Kidney glomerular epithelial cell (primary cell): Measurements from ENCODE around the gene CNTN5.
A peak's percentile ranks its signal among the peaks of the same experiment; 100 is the strongest.

ENCODE experiments used
- DNase-seq: peaks from one replicate; lab custom pipeline; 2025; lab: John Stamatoyannopoulos, UW

The CNTN5 gene

DNA sequence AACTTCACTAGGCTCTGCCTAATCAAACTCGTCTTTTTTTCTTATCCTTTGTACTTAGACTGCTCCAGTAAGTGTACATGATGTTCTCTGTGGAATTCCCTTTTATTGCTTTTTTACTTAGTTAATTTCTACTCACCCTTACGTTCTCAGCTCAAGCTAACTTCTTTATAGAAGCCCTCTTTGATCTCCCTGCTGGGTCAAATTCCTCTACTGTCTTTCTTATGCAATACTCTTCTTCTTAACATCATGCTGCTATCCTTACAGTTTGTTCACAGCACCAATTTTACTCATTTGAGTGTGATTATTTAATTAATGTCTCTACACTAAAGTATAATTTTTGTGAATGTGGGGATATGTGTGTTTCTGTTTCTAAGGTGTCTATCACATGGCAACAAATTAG lies 498.3 kb downstream of the CNTN5 start:
- no peak for DNase-seq

- DNase-seq: no peak
Measured at GRCh38 chr11:99522467-99523173, 501.9 kb downstream of the CNTN5 start.

DNA sequence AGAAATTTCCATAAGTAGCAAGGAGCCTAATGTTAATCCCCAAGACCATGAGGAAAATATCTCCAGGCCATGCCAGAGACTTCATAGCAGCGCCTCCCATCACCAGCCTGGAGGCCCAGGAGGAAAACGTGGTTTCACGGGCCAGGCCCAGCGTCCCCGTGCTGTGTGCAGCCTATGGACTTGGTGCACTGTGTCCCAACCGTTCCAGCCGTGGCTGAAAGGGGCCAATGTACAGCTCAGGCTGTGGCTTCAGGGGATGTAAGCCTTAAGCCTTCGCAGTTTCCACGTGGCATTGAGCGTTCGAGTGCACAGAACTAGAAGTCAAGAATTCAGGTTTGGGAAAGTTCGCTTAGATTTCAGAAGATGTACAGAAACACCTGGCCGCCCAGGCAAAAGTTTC lies 510.7 kb downstream of the CNTN5 start:
- DNase-seq: no peak

GRCh38 chr11:99534812-99535211 lies 514.1 kb downstream of the CNTN5 start:
- no peak for DNase-seq

DNA sequence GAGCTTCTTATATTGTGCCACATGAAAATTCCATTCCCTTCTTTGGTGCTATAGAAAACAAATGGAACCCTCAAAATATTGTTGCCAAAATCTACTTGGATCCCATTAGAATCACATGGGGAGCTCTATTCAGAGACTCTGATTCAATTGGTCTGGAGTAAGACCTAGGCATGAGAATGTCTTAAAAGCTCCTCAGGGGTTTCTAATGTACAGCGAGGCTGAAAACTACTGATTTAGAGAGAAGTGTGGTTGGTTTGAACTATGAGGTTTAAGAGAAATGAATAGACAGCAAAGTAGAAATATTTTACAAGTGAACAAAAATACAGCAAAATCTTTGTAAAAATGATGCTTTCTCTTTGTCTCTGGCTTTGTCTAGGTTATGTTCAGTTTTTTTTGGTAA lies 514.7 kb downstream of the CNTN5 start:
- no peak for DNase-seq

GRCh38 chr11:99535819-99536218 lies 515.1 kb downstream of the CNTN5 start:
- DNase-seq: peak; percentile 16

DNA sequence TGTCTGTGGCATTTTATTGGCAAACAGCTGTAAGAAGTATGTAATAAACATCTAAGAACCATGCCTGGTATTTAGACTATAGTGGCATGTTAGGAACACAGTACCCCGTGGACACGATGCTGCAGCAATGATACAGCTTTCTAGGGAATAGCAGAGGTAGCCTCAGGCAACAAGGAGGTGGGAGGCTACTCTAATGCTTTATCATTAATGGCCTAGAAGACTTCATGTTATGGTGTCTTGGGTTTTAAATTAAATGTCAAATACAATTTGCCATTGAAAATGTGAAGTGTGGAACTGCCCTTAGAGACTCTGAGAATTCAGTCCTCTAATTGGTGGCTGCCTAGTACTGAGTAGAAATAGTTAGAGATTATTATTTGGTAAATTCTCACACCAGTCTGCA lies 516.9 kb downstream of the CNTN5 start:
- DNase-seq: no peak

GRCh38 chr11:99545616-99546015 lies 524.9 kb downstream of the CNTN5 start:
- DNase-seq: no peak

- DNase-seq: no peak
Measured at GRCh38 chr11:99548264-99548663, 527.5 kb downstream of the CNTN5 start.

DNA sequence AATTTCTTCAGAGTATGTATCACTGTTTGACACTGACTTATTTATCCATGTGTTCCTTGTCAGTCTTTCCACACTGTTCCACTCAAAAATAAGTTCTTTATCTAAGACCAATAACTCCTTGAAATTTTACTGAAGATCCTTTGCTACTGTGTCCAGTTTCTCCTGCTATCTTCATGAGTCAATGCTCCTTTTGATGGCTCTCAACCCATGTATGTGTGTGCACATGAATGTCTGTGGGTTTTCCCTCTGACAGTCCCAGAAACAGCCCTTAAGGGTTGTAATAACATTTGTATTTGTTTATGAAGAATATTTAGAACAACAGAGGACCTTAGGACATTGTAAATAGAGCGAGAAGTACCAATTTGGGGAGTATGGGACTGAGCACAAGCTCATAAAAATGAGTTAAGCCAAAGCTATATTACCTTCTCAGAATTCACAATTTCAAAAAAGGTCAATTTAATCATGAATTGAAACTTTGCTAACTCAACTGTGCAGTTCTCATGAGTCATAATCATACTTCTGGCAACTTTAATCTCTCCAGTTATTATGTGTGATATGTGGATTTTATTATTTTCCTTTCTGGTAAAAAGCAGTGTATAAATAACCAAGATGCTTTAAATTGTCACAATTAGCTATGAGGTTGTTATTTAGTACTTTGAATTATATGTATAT lies 533.6 kb downstream of the CNTN5 start:
- DNase-seq: no peak

GRCh38 chr11:99555486-99555885 lies 534.7 kb downstream of the CNTN5 start:
- DNase-seq: no peak

GRCh38 chr11:99565333-99565732 lies 544.6 kb downstream of the CNTN5 start:
- no peak for DNase-seq

GRCh38 chr11:99567334-99567956 lies 546.7 kb downstream of the CNTN5 start:
- no peak for DNase-seq

DNA sequence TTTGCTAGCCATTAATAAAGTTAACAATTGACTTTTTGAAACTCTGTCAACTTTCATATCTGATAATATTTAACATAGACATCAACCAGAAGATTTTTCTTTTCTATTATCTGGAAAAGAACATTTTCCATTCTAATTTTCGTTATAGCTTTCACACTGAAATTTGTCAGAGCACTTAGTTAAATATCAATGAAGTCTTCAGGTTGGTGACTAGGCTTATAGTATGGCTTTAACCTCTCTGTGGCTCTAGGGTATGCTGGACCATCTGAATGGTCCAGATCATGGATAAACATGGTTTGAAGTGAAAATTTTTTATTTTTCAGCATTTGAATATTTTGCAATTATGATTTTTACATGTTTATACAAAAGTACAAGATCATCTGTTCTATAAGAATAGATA lies 548.1 kb downstream of the CNTN5 start:
- DNase-seq: no peak

DNA sequence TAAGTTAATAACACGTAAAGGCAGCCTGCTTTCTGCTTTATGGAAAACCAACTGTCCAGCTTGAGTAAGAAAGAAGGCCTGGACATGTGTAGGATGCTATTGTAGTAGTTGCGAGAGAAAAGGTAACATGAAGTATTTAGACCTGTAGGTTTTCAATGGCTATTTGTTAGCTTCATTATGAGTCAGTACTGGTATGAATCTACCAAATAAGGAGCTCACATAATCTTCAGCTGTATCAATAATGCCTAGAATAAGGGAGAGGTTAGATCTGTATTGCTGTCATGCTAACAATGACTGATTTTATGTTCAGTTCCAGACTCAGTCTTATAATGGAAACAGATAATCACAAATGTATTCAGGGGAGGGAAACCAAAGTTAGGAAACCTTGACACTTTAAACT lies 550.3 kb downstream of the CNTN5 start:
- no peak for DNase-seq

- no peak for DNase-seq
Measured at GRCh38 chr11:99584830-99585229, 564.1 kb downstream of the CNTN5 start.

- no peak for DNase-seq
Measured at GRCh38 chr11:99585606-99586005, 564.9 kb downstream of the CNTN5 start.

DNA sequence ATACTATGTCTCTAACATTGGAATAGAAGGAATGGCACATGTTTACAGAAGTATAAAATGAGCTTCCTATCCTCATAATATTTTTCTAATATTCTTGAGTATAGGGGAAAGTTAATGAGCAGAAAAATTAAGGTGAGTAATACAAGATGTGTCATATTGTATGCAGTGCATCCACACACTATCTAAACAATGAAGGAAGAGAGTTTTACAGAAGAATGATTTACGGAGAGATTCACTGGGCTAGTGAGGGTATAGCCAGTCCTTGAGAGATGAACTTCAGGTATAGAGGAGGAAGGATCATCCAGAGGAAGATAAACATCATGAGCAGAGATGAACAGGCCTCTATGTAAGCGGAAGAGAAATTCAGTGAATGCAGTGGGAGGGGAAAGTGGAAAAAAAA lies 569.0 kb downstream of the CNTN5 start:
- peak; percentile 45 for DNase-seq

- no peak for DNase-seq
Measured at GRCh38 chr11:99592266-99592665, 571.5 kb downstream of the CNTN5 start.

GRCh38 chr11:99593197-99593596 lies 572.4 kb downstream of the CNTN5 start:
- no peak for DNase-seq

DNA sequence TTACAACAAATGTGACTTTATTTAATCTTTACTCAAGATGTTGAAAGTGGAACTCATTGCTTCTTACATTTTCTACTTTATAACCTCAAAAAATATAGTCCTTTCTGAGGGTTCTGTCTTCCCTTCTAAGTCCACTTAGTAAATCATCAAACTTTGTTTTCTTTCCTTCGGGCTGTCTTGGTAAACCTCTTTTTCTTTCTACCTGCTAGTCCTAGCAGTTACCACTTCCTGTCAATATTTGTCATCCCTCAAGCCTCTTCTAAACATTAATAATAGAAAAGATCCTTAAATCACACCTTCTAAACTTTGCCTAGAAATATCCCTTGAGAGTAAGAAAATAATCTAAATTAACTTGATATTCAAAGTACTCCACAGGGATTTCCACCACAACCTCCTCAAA lies 580.4 kb downstream of the CNTN5 start:
- no peak for DNase-seq

GRCh38 chr11:99614352-99614751 lies 593.6 kb downstream of the CNTN5 start:
- no peak for DNase-seq

DNA sequence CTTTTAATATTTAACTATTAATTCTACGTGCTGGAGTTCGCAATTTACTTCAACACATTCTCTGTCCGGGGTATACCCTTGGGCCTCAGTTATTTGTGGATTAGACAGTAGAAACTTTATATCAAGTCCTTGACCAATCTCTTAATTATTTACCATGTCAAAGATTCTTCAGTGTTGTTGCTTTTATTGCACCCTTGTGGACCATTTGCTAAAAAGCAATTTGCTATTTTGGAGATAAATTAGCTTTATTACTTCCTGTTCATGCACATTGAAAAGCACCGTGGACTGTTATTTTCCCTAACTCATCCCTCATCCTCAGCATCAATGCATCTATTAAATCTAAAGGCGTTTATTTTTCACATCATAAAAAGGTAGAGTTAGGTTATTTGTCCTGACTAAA lies 609.9 kb downstream of the CNTN5 start:
- DNase-seq: no peak
